Breast epithelium (tissue), 4 donors: ENCODE data around the gene MLLT6. TPM values are rescaled to one million over a fixed set of nuclear protein-coding genes. Genes with fewer than 3 reads are reported as not detected.
A peak's percentile ranks its signal among the peaks of the same experiment; 100 is the strongest.

Experiments used
- DNase-seq, 2 donors: peaks; one replicate each; pipeline ENCODE4 v3.0.0-alpha.2; 2019; ENCODE audit warnings: low spot score in 2 of 2
- H3K27ac ChIP-seq, 2 donors: fragments of 200-600 bp; sonication (generic) in 1 of 2; one replicate each; pipeline ENCODE4 v1.5.1; 2016 to 2019; ENCODE audit warnings: mild to moderate bottlenecking in 1 of 2
- H3K27me3 ChIP-seq, 2 donors: fragments of 200-600 bp; sonication (generic) in 1 of 2; one replicate each; pipeline versions ENCODE4 v1.5.1 to v1.6.0; 2017 to 2019; ENCODE audit warnings: control low read depth in 1 of 2, mild to moderate bottlenecking in 1 of 2
- H3K36me3 ChIP-seq: fragments of 200-600 bp; one replicate; pipeline ENCODE4 v1.5.1; 2019
- H3K4me1 ChIP-seq, 2 donors: fragments of 200-600 bp; sonication (generic); one replicate each; pipeline ENCODE4 v1.5.1; 2016 to 2019; ENCODE audit warnings: control low read depth in 1 of 2
- H3K4me3 ChIP-seq, 3 donors: fragments of 200-600 bp; sonication (generic); 1 replicate in 2 of 3; 2 replicates in 1 of 3; pipeline ENCODE4 v1.5.1; 2016 to 2019; ENCODE audit warnings: mild to moderate bottlenecking in 3 of 3, moderate library complexity in 2 of 3
- H3K9me3 ChIP-seq, 2 donors: fragments of 200-600 bp; sonication (generic) in 1 of 2; one replicate each; pipeline ENCODE4 v1.5.1; 2016 to 2019; ENCODE audit warnings: control low read depth in 1 of 2
- POLR2A ChIP-seq: fragments of 450-650 bp; IDR thresholded peaks from one replicate; pipeline ENCODE4 v1.6.1; 2016; ENCODE audit warnings: antibody characterized with exemption, mild to moderate bottlenecking, moderate library complexity
- POLR2AphosphoS5 ChIP-seq, 3 donors: sonication (generic); formaldehyde crosslinking; IDR thresholded peaks; one replicate each; pipeline ENCODE4 v1.6.1; 2017; ENCODE audit warnings: antibody characterized with exemption in 3 of 3
- intact Hi-C: fragments of 100-400 bp; cut with DNase I; formaldehyde crosslinking; loops from one replicate; pipeline ENCODE4 v1.15.1; 2023; ENCODE audit warnings: low total_unique reads
- total RNA-seq, 3 donors: library from RNA; depleted of rRNA; stranded (reverse); fragments of >200 nt; gene quantifications; one replicate each; pipeline ENCODE4 v1.1.0, GENCODE V29; 2016
- TF ChIP-seq, protein P1 (sequence below), 3 donors: fragments of 450-650 bp; IDR thresholded peaks; one replicate each; pipeline ENCODE4 v1.5.1; 2016 to 2017; ENCODE audit warnings: antibody characterized with exemption in 3 of 3, mild to moderate bottlenecking in 3 of 3, moderate library complexity in 3 of 3

Gene MLLT6
- total RNA-seq, 3 donors from 2014 or later = 41.9 to 101 (median 90.5) TPM

DNA sequence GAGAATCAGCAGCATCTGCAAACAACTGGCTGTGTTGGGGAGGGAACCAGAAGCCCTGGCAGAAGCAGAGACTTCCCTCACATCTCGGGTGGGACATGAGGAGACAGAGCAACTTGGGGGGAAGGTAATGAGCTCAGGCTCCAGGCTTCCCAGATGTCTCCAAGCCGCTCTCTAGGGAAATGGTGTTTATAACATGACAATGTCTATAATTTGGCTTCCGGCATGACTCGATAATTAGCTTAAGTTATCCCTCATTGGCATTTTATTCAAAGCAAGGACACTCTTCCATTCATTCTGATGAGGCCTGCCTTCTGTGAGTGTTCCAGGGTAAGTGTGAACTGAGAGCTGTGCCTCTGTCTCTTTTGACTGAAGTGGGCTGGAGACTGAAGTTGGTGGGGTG is 14.7 kb upstream of the MLLT6 start:
- H3K27ac ChIP-seq = no peak overlapping the region
- TF ChIP-seq, protein P1, sequence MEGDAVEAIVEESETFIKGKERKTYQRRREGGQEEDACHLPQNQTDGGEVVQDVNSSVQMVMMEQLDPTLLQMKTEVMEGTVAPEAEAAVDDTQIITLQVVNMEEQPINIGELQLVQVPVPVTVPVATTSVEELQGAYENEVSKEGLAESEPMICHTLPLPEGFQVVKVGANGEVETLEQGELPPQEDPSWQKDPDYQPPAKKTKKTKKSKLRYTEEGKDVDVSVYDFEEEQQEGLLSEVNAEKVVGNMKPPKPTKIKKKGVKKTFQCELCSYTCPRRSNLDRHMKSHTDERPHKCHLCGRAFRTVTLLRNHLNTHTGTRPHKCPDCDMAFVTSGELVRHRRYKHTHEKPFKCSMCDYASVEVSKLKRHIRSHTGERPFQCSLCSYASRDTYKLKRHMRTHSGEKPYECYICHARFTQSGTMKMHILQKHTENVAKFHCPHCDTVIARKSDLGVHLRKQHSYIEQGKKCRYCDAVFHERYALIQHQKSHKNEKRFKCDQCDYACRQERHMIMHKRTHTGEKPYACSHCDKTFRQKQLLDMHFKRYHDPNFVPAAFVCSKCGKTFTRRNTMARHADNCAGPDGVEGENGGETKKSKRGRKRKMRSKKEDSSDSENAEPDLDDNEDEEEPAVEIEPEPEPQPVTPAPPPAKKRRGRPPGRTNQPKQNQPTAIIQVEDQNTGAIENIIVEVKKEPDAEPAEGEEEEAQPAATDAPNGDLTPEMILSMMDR (IDR thresholded peaks at IDR 0.05) = no peak
- no peak for TF ChIP-seq POLR2AphosphoS5 (IDR thresholded peaks at IDR 0.05)
- no peak for TF ChIP-seq POLR2A
- H3K4me1 ChIP-seq = peaks cover 5 to 6% of the 10 kb centered on the region in 2 donors
- intact Hi-C loops = no loop called here
- no peak for DNase-seq
- H3K4me3 ChIP-seq = no peak overlapping the region
- H3K27me3 ChIP-seq = no peaks in the 10 kb centered on the region
- H3K9me3 ChIP-seq = no peaks in the 10 kb centered on the region
- no peaks in the 10 kb centered on the region for H3K36me3 ChIP-seq

DNA sequence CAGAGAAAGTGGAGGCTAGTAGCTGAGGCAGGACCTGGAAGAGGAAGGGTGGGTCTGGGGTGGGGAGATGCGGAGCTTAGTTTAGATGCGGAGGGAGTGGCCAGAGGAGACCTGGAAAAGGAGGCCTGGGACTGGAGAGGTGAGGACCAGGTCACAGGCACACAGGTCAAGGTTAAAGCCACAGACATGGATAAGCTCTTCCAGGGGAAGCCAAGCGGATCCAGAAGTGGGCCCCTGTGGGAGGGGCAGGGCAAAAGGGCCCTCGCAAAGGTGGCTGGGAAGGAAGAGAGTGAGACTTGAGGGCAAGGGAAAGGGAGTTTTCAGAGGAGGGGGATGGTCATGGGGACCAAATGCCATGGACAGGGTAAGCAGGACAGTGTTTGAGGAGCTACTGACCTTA is 13.9 kb upstream of the MLLT6 start:
- TF ChIP-seq POLR2A = no peak
- no peak for TF ChIP-seq POLR2AphosphoS5 (IDR thresholded peaks at IDR 0.05)
- TF ChIP-seq, protein P1 (IDR thresholded peaks at IDR 0.05) = no peak
- Histone ChIP-seq H3K4me3 (no peak overlapping the region), H3K36me3 (no peaks in the 10 kb centered on the region), H3K9me3 (no peaks in the 10 kb centered on the region), H3K27ac (no peak overlapping the region), H3K27me3 (no peaks in the 10 kb centered on the region), H3K4me1 (peaks cover 5 to 6% of the 10 kb centered on the region in 2 donors)
- no peak for DNase-seq
- intact Hi-C loops = no loop called here

DNA sequence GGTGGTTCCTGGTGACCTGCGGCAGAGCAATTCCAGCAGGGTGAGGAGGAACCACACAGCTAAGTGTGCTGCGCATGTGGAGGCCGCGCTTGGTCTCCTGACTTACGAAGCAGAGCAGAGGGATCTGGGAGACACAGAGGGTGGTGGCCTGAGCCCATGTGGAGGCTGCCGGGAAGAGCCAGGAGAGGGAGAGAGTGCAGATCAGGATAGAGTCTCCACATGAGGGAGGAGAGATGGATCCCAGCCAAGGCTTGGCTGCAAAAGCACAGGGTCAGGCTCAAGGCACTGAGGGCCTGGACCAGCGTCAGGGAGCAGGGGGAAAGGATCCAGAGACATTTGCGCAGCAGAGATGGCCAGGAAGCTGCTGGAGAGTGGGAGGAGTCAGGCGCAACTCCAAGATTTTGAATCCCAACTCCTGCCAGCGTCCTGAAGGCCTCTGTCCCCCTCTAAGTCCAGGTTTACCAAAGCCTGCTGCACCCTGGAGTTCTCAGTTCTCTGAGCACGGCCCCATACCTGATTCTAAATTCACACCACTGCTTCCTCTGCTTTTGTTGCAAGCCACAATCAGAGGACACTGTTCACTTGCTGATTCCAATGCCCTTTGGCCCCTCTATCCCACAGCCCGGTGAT is 11.3 kb upstream of the MLLT6 start:
- H3K4me1 ChIP-seq = peaks cover 5 to 6% of the 10 kb centered on the region in 2 donors
- H3K4me3 ChIP-seq = peak overlapping the region in 1 of 3 donors; percentile 23
- TF ChIP-seq, protein P1 (IDR thresholded peaks at IDR 0.05) = no peak
- TF ChIP-seq POLR2AphosphoS5 (IDR thresholded peaks at IDR 0.05) (peak in 2 of 3 donors; percentile 52 to 57), POLR2A (no peak)
- H3K9me3 ChIP-seq = no peaks in the 10 kb centered on the region
- peak; percentile 70 to 77 for DNase-seq
- H3K27me3 ChIP-seq = no peaks in the 10 kb centered on the region
- intact Hi-C loops = no loop called here
- peak overlapping the region; percentile 64 to 91 for H3K27ac ChIP-seq
- H3K36me3 ChIP-seq = no peaks in the 10 kb centered on the region

DNA sequence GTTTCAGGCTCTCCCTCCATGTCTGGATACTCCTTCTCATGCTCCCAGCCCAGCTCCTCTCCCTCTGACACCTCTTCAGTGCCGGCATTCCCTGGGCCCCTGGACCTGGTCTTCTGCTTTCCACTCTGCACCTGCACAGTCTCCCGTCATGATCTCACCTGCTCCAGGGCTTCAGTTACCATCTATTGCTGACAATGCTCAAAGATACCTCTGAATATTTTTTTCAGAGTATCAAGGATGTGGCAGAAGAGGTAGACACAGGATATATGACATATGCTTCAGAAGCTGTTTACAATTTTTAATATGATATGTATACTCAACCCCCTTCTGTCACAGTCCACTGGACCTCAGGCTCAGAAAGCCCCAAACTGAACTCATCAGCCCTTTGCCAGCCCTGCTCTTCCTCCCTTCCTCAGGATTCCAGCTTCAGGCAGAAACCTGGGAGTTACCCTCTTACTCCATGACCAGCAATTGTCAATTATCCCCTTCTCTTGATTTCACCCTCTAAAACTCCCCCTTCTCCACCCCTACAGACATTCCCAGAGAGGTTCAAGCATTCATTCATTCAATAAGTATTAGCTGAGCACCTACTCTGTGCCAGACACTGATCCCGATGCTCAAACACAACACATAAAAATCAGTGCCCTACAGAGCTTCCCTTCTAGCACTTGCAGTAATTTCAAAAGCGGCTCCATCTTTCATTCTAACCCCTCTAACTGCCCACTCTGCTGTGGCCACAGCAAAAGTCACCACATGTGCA is 7.8 kb upstream of the MLLT6 start:
- H3K27ac ChIP-seq = no peak overlapping the region
- no peak overlapping the region for H3K4me3 ChIP-seq
- TF ChIP-seq, protein P1 (IDR thresholded peaks at IDR 0.05) = no peak
- TF ChIP-seq POLR2AphosphoS5 (IDR thresholded peaks at IDR 0.05) (no peak), POLR2A (no peak)
- H3K27me3 ChIP-seq = no peaks in the 10 kb centered on the region
- peaks cover 9% of the 10 kb centered on the region in 2 donors for H3K4me1 ChIP-seq
- no peaks in the 10 kb centered on the region for H3K9me3 ChIP-seq
- no peak for DNase-seq
- intact Hi-C loops = no loop called here
- no peaks in the 10 kb centered on the region for H3K36me3 ChIP-seq

DNA sequence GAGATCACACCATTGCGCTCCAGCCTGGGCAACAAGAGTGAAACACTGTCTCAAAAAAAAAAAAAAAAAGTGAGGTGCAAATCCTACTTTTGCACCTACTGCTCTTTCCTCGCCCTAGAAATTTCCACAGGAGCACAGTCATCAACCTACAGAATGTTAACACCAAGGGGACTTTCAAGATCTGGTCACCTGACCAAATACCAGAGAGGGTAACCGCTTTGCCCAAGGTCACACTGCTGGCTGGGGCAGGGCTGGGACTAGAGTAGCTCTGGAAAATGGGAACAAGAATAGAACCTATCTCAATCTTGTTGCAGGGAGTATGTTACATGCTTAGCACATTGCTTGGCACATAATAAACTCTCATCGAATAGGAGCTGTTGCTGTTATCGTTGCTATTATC is 6.3 kb upstream of the MLLT6 start:
- Histone ChIP-seq H3K27me3 (no peaks in the 10 kb centered on the region), H3K9me3 (no peaks in the 10 kb centered on the region), H3K27ac (no peak overlapping the region), H3K36me3 (no peaks in the 10 kb centered on the region), H3K4me1 (peaks cover 4 to 9% of the 10 kb centered on the region in 2 donors), H3K4me3 (no peak overlapping the region)
- intact Hi-C loops = no loop called here
- no peak for DNase-seq
- TF ChIP-seq, protein P1 (IDR thresholded peaks at IDR 0.05) = no peak
- TF ChIP-seq POLR2AphosphoS5 (IDR thresholded peaks at IDR 0.05) (no peak), POLR2A (no peak)
